Activated CD8-positive, alpha-beta memory T cell treated with anti-CD3 and anti-CD28 coated beads, Interleukin-2, amount 50 U/mL, for 4 hours (primary cell): Measurements from ENCODE around the gene LMF1.
A peak's percentile ranks its signal among the peaks of the same experiment; 100 is the strongest.
"Not testable (repeated sequence)": the region's sequence is repeated elsewhere in the genome, so short reads cannot be mapped to it uniquely, and the experiment has no call there.

Experiments used
- DNase-seq: peaks from one replicate; pipeline ENCODE4 v3.0.0-alpha.2; 2020

The LMF1 gene

DNA sequence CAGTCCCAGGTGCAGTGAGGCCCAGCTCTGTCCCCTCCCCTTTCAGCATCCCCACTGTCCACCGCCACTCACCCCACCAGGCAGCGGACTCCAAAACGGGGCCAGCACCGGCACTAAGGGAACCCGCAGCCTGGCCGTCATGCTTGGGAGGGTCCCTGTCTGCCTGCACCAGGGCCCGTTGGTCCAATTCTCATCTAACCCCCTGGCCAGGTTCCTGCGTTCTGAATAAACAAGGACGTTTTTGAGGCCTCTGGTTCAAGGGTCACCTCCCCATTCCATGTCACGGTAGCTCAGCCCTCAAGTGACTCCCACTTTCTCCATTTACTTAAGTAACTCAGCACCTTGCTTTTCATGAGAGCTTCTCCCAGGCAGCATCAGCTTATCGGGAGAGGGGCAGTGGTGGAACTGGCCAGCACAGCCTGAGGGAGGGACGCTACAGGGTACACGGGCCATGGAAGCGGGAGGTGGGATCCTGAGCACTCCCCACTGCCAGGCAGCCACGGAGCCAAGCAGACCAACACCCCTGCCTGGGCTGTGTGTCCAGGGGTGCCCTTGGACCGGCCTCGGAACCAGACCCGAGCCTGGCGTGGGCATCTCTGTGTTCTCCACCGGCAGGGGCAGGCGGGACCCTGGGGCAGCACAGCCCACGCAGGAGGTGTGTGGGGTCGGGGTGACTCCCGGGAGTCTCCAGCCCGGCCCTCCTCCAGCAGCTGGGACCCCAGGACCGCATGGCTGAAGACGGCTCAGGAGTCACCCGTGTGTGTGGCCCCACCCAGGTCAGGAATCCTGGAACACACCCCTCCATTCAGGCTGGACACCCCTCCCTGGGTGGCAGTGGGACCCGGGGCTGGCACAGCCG, 95.4 kb downstream of the LMF1 start:
- no peak for DNase-seq

DNA sequence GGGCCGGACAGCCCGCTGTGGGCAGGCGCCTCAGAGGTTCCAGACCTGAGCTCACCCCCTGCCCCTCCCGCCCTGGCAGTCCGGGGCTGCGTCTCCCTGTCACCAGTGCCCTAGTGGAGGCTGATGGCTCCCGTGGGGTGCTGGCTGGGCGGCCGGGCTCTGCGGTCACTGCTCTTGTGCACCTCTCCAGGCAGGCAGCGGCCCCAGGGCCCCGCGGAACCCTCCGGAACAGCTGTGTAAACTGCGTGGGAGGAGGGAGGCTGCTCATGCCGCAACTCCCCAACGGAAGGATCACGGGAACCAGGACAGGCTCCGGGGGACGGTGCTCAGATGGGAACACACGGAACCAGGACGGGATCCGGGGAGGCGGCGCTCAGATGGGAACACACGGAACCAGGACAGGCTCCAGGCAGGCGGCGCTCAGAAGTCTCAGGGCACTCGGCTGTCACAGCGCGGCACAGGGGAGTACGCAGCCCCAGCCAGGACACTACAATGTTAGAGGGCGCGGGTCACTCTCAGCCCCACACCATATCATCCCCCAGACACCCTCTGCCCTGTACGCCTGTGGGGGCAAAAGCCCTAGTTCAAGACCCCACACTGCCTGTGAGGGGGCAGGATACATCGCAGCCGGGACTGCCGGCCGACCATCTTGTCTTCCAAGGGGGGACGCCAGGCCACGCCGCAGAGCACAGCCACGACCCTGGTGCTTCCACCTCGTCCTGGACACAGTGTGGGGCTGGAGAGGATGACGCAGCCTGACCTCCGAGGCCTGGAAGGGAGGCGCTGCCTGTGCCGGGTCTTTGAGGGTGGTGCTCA, 96.2 kb downstream of the LMF1 start:
- DNase-seq: peak; percentile 11

DNA sequence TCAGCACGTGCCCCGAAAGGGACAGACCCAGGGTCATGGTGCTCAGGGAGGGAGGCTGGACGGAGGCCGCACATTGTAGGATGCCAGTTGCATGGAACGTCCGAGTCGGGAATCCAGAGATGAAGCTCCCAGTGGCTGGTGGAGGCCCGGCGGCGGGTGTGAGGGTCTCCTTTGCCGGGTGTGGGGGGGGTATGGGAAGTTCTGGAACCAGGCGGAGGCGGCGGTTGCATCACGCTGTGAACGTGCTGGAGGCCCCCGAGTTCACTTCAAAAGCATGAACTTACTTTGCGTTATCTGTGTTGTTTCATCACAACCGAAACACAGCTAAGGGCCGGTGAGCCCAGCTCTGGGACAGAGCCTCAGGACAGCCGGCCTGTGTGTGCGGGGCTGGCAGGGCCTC, 96.9 kb downstream of the LMF1 start:
- peak; percentile 11 for DNase-seq

DNA sequence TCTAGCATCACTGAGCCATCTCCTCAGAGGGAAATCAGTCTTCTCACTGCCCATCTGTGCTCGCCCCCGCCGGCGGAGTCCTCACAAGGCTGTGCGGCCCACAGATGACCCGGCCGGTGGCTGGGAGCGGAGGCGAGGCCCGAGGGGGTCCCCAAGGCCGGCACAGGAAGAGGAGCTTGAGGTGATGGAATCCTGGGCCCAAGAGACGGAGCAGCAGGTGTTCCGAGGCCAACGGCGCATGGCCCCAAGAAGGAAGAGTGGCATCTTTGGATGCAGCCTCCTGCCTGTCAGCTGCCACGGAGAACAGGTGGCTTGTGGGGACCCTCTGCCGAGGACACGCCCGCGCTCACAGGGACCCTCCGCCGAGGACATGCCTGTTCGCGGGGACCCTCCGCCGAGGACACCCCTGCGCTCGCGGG, 97.5 kb downstream of the LMF1 start:
- DNase-seq: peak; percentile 11

DNA sequence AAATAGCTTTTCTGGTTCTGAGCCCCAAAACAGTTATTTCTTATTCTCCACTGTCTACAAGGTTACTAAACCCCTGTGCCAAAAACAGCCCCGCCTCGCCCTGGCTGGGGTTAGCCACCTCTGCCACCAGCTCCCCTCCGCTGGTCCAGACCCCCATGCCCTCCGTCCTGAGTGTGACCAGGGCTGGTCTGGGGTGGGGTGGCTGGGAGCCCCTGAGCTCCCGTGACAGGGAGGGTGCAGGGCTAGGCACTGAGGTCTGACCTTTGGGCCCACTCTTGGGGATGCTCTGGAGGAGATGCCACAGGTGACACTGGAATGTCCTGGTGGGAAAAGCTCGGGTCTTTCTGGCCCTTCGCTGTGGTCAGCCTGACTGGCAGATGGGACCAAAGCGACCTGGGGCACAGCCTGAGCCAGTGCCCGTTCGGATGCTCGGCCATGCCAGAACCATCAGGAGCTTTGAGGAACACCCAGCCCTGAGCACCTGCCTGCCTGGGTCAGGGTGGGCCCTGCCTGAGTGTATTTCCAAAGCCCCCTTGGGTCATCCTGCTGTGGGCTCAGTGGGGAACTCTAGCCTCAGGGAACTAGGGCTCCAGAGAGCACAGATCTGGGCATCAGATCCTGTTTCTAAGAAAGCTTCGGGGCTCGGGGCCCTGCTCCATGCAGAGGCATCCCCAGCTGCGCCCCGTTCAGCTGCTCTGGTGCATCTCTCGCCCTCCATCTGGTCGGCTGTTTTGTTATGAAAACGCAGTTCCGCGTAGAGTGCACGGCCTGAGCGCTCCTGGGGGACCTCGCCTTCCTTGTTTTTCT, 98.1 kb downstream of the LMF1 start:
- peak; percentile 13 for DNase-seq

DNA sequence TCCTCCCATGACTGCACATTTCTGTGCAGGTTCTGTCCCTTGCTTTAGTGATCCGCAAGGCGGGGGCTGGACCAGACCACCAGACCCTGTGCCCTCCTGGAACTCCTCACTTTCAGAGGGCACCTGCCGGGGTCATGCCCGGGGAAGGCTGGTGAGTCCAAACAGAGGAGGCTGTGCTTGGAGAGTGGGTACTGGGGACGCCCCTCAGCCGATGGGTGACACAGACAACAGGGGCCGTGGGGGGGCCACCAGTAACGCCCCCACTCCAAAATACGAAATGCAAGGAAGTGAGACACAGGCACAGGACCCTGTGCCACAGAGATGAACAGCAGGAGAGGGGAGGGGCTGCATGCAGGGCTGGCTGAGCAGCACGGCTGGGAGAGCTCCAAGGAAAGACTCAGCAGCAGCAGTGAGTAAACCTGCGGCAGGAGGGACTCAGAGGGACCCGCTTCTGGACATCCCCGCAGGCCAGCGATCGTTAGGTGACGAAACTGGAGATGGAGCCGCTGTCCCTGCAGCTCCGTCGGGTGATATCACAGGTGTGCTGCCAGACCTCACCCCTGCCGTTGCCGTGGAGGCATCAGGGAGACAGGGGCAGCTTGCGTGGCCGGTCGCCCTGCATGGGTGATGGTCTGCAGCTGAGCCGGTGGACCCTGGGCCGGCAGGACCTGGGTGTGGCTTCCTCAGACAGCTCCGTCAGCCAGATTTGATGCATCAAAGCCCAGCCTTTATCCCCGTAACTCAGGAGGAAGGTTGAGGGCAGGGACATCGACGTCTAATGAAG, 99.0 kb downstream of the LMF1 start:
- no peak for DNase-seq

DNA sequence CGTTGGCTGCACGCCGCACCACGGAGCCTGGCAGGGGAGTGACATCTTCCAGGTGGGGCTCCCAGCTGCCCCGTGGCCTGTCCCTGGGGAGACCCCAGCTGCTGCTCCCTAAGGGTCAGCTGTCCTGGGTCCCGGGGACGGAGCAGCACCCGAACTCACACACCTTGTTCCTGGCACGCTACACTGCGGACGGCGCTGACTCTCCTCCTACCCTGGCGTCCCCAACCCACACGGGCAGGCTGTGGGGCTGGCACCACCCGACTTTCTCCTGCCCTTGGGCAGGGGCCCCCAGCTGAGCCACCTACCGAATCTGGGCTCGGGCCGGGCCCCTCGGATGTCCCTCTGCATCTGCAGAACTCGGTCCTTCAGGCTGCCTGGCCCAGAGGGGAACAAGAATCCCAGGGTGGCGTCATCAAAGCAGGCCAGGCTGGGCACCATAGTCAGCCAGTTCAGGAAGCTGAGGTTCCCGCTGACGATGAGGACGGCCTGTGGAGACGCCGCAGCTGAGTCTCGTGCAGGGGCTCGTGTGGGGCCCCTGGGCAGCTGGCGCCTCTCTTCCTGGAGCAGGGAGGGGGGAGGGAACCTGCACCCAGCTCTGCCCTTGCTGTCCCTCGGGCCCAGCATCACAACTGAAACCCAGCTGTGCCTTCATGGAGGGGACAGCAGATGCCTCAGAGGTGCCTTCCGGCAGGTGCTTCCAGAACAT, 99.8 kb downstream of the LMF1 start:
- peak; percentile 11 for DNase-seq

DNA sequence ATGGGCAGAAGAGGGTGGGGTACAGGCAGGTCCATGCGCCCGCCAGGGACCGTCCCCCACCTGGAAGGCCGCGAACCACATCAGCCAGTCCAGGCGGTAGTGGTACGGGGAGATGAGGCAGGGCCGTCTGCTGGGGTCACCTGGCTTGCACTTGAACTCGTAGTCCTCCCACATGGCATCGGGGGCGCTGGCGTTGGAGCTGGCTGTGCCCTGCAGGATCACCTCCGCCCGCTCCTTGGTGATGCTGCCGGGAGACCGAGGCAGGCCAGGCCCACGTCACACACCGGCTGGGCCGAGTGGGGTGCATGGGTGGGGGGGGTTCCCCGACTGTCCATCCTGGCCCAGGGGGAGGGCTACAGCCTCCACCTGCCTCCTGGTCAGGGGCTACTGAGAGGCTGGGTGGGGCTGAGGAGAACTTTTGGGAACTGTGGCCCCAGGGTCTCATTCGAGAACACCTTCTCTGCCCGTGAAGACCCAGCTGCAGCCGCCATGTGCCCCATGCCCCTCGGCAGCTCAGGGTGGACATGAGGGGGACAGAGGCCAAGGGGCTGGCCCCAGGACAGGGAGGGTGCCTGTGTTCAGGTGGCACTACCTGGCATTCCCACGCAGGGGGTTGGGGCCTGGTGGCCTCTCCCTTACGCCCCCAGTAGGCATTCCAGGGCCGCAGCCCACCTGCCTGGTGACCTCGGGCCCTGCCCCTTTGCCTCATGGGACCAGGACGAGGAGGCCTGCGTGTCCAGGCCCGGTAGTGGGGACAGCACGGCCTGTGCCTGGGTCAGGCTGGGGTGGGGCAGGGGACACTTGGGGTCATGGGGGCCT, 100.8 kb downstream of the LMF1 start:
- DNase-seq: peak; percentile 12

DNA sequence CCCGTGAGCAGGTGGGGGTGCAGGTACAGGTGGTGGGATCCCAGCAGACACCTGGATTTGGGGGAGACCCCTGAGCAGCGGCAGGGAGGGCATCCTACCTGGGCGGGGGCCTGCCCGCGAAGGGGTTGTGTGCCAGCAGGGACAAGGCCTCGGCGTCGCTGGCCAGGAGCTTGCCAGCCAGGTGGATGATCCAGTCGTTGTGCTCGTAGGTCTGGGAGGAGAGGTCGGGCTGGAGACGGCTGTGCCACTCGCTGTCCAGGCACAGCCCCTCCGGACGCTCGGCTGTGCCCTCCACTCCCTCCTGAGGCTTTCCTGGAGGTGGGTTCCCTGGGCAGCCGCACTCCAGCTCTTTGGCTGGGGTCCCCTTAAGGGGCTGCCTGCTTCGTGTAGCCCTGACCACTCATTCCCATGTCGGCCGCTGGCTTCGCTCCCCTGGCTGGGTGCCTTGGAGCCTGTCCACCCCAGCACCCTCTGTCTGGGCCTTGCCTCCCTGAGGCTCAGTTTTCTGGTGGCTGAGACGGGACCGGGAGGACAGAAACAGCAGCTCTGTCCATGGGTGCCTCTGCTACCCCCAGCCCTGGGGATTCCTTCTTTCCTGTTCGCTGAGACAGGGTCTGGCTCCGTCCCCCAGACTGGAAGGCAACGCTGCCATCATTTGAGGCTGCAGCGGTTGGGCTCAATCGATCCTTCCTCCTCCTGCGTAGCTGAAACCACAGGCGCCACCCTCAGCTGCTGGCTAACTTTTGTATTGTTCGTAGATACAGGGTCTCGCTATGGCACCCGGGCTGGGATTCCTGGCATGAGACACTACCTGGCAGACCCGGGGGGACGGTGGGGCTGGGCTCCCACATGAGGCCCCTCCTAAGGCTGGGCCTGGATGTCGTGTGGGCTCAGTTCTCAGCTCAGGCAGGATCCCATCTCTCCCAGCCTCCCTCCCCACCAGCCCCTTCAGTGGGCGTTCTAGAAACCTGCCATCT, 101.7 kb downstream of the LMF1 start:
- DNase-seq: peak; percentile 12

DNA sequence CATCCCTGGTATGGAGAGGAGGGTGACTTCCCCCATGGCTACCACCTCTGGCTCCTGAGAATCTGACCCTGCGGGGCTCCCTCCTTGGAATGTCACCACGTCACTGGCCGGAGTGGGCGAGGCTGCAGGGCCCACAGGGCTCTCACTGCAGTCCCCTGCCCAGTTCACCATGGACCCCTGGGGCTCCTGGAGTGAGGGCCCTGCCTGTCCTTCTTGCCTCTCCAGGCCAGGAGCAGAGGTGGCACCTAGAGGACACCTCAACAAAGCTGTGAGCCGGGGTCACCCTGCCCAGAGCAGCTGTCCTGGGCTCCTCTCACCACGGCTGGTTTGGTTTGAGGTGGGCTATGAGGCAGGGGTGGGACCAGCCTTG, 102.4 kb downstream of the LMF1 start:
- no peak for DNase-seq

DNA sequence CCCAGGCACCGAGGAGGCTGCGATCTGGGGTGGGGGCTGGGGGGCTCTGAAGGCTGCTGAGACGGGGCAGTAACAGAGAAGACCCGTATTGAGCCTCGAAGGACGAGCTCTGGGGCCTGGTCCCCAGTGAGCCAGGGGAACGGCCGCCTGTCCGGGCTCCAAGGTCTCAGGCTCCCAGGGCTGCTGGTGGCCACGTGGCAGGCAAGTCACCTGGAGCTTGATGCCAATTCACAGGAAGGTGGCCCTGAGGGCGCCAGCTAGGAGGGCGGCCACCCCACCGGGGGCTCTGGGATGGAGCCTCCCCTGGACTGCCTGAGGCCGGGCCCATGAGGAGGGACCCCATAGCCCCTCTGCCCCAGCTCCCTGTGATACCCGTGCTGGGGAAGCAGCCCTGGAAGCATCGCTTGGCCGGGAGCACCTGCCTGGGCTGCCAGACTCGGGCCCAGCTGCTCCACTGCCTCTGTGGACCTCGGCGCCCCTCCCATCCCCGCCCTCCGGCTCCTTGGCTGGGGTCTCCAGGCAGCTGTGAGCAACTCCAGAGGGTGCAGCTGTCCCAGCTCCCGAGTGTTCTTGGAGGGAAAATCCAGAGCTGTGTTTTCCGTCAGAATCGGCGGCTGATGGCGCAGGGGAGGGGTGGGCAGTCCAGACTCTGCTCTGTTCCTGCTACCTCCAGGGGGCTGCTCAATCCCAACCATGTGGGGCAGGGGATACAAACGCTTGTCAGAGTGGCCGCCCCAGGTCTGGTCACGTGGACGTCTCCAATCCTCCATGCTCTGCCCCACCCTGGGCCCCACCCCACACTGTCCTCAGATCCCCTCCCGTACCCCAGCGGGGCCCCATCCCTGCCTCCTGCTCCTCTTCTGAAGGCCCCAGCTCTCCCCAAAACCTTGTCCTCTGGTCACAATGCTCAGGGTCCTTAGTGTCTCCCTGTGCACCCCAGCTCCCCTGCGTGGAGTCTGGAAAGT, 103.1 kb downstream of the LMF1 start:
- DNase-seq: no peak

DNA sequence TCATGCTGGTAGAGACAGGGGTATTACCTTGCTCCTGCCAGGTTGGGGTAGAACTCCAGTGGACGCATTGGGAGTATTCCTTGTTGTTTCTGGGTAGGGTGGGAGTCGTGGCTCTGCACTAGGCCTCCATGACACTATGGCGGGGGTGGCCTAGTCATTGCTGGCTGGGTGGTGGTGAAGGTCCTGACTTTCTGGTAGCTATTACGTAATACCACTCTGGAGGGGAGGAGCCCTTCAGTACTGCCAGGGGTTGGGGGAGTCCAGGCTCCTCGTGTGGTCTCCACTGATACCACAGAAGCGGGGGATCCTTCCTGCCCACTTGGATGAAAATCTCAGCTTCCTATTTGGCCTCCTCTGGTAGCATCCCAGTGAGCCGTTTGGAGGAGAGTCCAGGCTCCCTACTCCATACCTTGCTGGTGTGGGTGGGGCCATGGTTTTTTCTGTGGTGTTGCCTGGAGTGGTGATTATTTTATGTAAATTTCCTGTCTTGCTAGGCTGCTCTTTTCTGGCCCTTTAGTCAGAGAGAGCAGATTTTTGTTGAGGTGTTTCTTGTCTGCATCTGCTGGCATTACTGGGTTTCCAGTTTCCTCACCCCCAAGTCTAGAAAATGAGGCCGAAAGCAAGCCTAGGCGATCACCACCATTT, 104.4 kb downstream of the LMF1 start:
- no peak for DNase-seq

DNA sequence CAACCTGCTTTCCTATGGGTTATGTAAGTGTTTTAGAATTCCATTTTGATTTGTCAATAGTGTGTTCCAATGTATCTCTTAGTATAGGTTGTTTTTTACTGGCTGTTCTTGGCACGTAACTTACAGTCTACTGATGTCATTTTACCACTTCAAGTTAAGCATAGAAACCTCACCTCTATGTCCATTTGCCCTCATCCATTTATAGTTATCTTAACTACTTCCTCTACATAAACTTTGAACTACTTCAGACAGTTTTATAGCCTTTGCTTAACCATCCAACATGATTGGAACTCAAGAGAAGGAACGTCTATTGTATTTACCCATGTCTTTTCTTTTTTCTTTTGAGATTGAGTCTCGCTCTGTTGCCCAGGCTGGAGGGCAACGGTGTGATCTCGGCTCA, 105.8 kb downstream of the LMF1 start:
- DNase-seq: no peak

DNA sequence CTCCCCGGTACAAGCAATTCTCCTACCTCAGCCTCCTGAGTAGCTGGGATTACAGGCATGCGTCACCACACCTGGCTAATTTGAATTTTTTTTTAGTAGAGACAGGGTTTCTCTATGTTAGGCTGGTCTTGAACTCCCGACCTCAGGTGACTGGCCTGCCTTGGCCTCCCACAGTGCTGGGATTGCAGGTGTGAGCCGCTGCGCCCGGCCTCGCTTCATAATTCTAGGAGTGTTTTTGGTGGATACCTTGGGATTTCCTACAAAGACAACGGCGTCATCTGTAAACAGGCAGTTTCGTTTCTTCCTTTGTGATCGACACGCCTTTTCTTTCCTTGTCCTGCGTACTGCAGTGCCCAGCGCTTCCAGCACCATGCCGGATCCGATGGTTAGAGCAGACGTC, 109.3 kb downstream of the LMF1 start:
- no peak for DNase-seq

DNA sequence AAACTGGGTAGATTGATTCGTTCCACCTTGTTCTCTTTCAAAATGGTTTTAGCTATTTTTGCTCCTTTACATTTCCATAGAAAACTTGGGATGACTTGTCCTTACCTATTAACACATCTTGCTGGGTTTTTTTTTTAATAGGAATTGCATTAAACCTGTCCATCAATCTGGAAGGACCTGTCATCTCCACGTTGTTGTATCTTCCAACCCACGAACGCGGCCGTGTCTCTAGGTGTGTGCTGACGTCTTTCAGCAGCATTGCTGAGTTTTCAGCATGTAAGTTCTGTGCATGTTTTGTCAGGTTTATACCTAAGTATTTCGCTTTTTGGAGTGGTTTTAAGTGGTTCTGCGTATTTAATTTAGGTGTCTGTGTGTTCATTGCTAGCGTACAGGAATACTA, 109.9 kb downstream of the LMF1 start:
- DNase-seq: no peak

DNA sequence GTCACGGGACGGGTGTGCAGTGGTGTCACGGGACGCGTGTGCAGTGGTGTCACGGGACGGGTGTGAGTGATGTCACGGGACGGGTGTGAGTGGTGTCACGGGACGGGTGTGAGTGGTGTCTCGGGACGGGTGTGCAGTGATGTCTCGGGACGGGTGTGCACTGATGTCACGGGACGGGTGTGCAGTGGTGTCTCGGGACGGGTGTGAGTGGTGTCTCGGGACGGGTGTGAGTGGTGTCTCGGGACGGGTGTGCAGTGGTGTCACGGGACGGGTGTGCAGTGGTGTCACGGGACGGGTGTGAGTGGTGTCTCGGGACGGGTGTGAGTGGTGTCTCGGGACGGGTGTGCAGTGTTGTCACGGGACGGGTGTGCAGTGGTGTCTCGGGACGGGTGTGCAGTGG, 111.8 kb downstream of the LMF1 start:
- DNase-seq: not testable (repeated sequence)

DNA sequence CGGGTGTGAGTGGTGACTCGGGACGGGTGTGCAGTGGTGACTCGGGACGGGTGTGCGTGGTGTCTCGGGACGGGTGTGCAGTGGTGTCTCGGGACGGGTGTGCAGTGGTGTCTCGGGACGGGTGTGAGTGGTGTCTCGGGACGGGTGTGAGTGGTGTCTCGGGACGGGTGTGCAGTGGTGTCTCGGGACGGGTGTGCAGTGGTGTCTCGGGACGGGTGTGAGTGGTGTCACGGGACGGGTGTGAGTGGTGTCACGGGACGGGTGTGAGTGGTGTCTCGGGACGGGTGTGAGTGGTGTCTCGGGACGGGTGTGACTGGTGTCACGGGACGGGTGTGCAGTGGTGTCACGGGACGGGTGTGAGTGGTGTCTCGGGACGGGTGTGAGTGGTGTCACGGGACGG, 112.3 kb downstream of the LMF1 start:
- DNase-seq: not testable (repeated sequence)

DNA sequence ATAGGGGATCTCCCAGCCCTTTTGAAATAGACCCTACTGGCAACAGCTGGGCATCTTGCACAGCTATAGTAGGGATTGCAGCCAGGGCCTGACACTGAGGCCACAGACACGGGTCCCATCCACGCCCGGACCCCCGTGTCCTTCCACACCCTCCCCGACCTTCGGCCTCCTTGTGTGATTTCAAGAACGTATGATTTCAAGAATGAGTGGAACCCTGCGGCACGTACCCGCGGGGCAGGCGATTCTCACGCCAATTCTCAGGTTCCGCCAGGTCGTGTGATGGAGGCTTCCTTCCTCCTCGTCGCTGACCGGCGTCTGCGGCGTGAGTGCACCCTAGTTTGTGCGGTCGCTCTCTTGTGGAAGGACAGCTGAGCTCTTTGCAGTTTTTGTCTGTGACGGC, 114.0 kb downstream of the LMF1 start:
- DNase-seq: no peak
